A673 (cell line): ENCODE results near the gene ORM1.

Experiments used
- EZH2 ChIP-seq: fragments of 200-600 bp; sonication (generic); IDR thresholded peaks from 2 replicates; pipeline ENCODE4 v1.6.1; 2017; ENCODE audit warnings: borderline replicate concordance, low read depth, mild to moderate bottlenecking, mixed read lengths, antibody characterized with exemption, low read length; ENCODE audit not compliant: poor library complexity, severe bottlenecking
- TF ChIP-seq, protein P1 (sequence below): fragments of 300-800, 200-600 bp; sonication (generic); conservative IDR thresholded peaks from 2 replicates; pipeline ENCODE4 v1.5.1; 2017; ENCODE audit warnings: low read depth, mild to moderate bottlenecking, antibody characterized with exemption, low read length, moderate library complexity, mixed read lengths

GRCh38 chr9:114286146-114286679, 36.7 kb upstream of the ORM1 start:
- TF ChIP-seq, protein P1, sequence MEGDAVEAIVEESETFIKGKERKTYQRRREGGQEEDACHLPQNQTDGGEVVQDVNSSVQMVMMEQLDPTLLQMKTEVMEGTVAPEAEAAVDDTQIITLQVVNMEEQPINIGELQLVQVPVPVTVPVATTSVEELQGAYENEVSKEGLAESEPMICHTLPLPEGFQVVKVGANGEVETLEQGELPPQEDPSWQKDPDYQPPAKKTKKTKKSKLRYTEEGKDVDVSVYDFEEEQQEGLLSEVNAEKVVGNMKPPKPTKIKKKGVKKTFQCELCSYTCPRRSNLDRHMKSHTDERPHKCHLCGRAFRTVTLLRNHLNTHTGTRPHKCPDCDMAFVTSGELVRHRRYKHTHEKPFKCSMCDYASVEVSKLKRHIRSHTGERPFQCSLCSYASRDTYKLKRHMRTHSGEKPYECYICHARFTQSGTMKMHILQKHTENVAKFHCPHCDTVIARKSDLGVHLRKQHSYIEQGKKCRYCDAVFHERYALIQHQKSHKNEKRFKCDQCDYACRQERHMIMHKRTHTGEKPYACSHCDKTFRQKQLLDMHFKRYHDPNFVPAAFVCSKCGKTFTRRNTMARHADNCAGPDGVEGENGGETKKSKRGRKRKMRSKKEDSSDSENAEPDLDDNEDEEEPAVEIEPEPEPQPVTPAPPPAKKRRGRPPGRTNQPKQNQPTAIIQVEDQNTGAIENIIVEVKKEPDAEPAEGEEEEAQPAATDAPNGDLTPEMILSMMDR, result no peak
- TF ChIP-seq EZH2, result no peak
